Body of pancreas (tissue), 4 donors: ENCODE data around the gene HNRNPK. TPM values are rescaled to one million over a fixed set of nuclear protein-coding genes. Genes with fewer than 3 reads are reported as not detected.
A peak's percentile ranks its signal among the peaks of the same experiment; 100 is the strongest.

ENCODE experiments used
- ATAC-seq: fragments of 150-250 bp; one replicate; pipeline ENCODE4 v1.9.1; 2016
- DNase-seq, 4 donors: peaks; one replicate each; pipeline ENCODE4 v3.0.0-alpha.2; 2019
- H3K27ac ChIP-seq, 4 donors: fragments of 200-600 bp; sonication (generic); 1 replicate in 3 of 4; 2 replicates in 1 of 4; pipeline versions ENCODE4 v1.5.1 to v1.6.1; 2016 to 2019; ENCODE audit warnings: mild to moderate bottlenecking in 1 of 4, mixed read lengths in 1 of 4, moderate library complexity in 1 of 4
- H3K27me3 ChIP-seq, 2 donors: fragments of 200-600 bp; sonication (generic); one replicate each; pipeline ENCODE4 v1.6.0; 2016; ENCODE audit warnings: mild to moderate bottlenecking in 1 of 2
- H3K36me3 ChIP-seq, 2 donors: fragments of 200-600 bp; sonication (generic); replicated peaks in 1 of 2; 2 replicates each; pipeline ENCODE4 v1.5.1; 2016; ENCODE audit warnings: low read depth in 2 of 2; ENCODE audit not compliant: insufficient read depth in 1 of 2
- H3K4me1 ChIP-seq: fragments of 200-600 bp; sonication (generic); one replicate; pipeline ENCODE4 v1.6.0; 2016
- H3K4me3 ChIP-seq, 2 donors: fragments of 200-600 bp; sonication (generic); 1 replicate in 1 of 2; 2 replicates in 1 of 2; pipeline ENCODE4 v1.5.1; 2016 to 2019
- H3K9me3 ChIP-seq, 3 donors: fragments of 200-600 bp; sonication (generic); 1 replicate in 2 of 3; 2 replicates in 1 of 3; pipeline ENCODE4 v1.5.1; 2016
- CTCF ChIP-seq, 7 experiments: fragments of 450-650 bp in 4 of 7; fragments of 200-600 bp in 3 of 7; sonication (generic) in 3 of 7; IDR thresholded peaks; one replicate each; pipeline ENCODE4 v1.5.1; 2016 to 2019; ENCODE audit warnings: antibody characterized with exemption in 7 of 7
- POLR2A ChIP-seq, 3 donors: fragments of 450-650 bp; IDR thresholded peaks; one replicate each; pipeline ENCODE4 v1.6.1; 2016; ENCODE audit warnings: antibody characterized with exemption in 3 of 3, mild to moderate bottlenecking in 2 of 3
- WGBS, 2 donors: methylation state at CpG; one replicate each; pipeline ENCODE4 v1.1.5; 2017; 5-methylcytosine and 5-hydroxymethylcytosine counted together
- intact Hi-C: fragments of 100-400 bp; cut with DNase I; formaldehyde crosslinking; loops from one replicate; pipeline ENCODE4 v1.15.1; 2023
- microRNA-seq, 2 donors: library from miRNA; unstranded; fragments of <30 nt; microRNA quantifications; one replicate each; pipeline ENCODE4, GENCODE V29; 2016; ENCODE audit warnings: borderline number of aligned reads in 2 of 2, borderline replicate concordance in 2 of 2
- small RNA-seq: library from RNA; depleted of rRNA; stranded (forward); fragments of <200 nt; gene quantifications from one replicate; pipeline ENCODE3, GENCODE V24; 2016
- total RNA-seq, 2 donors: library from RNA; depleted of rRNA; stranded (reverse); fragments of >200 nt; gene quantifications; one replicate each; pipeline ENCODE4 v1.1.0, GENCODE V29; 2016

Gene HNRNPK
- total RNA-seq, 2 donors from 2014 or later: 132 to 223 TPM

- TF ChIP-seq POLR2A (IDR thresholded peaks at IDR 0.05) (peak; percentile 73 to 88 (median 81)), CTCF (IDR thresholded peaks at IDR 0.05) (peak in 5 of 7 experiments; percentile 28 to 67 (median 42))
- ATAC-seq (peak; percentile 96), DNase-seq (peak; percentile 99 to 100 (median 99))
- Histone ChIP-seq H3K4me1 (peaks cover 18% of the 10 kb centered on the region), H3K27me3 (no peaks in the 10 kb centered on the region), H3K36me3 (no peaks in the 10 kb centered on the region), H3K9me3 (no peaks in the 10 kb centered on the region), H3K27ac (peak within 1 kb of the TSS; percentile 97 to 100 (median 100)), H3K4me3 (peak within 1 kb of the TSS; percentile 78 to 81)
- intact Hi-C loops: no loop called here
- 0 to 1% methylated on average over 29 to 67 of the region's 92 CpGs for WGBS, 2 donors
Observed at GRCh38 chr9:83920927-83921707, 58.9 kb downstream of the HNRNPK start, which contains the start of gene KIF27. Gene KIF27, minus strand, starts transcription at chr9:83921432. Its CDS starts 5,841 bp downstream, at chr9:83915591.

GRCh38 chr9:83920469-83920926 lies 59.5 kb downstream of the HNRNPK start:
- ATAC-seq (peak; percentile 54), DNase-seq (peak; percentile 70 to 82 (median 76))
- Histone ChIP-seq H3K36me3 (no peaks in the 10 kb centered on the region), H3K9me3 (no peaks in the 10 kb centered on the region), H3K4me1 (peaks cover 18% of the 10 kb centered on the region), H3K27me3 (no peaks in the 10 kb centered on the region), H3K4me3 (peak overlapping the region; percentile 78 to 81), H3K27ac (peak overlapping the region; percentile 97 to 100 (median 100))
- TF ChIP-seq POLR2A (IDR thresholded peaks at IDR 0.05) (peak in 2 of 3 donors; percentile 28 to 65), CTCF (IDR thresholded peaks at IDR 0.05) (peak in 4 of 7 experiments; percentile 20 to 45 (median 44))
- intact Hi-C loops: no loop called here
- 1 to 2% methylated on average over 15 to 16 of the region's 16 CpGs for WGBS, 2 donors

GRCh38 chr9:83919111-83919510 lies 60.9 kb downstream of the HNRNPK start:
- TF ChIP-seq POLR2A (IDR thresholded peaks at IDR 0.05) (no peak), CTCF (IDR thresholded peaks at IDR 0.05) (no peak)
- H3K36me3 ChIP-seq: no peaks in the 10 kb centered on the region
- intact Hi-C loops: no loop called here
- no peak overlapping the region for H3K27ac ChIP-seq
- ATAC-seq (no peak), DNase-seq (no peak)
- WGBS, 2 donors: 90 to 100% methylated on average over 1 of the region's 1 CpG
- no peak overlapping the region for H3K4me3 ChIP-seq
- H3K4me1 ChIP-seq: peaks cover 18% of the 10 kb centered on the region
- H3K9me3 ChIP-seq: no peaks in the 10 kb centered on the region
- H3K27me3 ChIP-seq: no peaks in the 10 kb centered on the region

Small RNA genes lying within 50 kb of the gene (microRNA-seq; reads per million reads assigned to microRNA genes)
- 79.1 to 110 reads per million in 2 donors for gene MIR7-1

Small RNA genes lying within 50 kb of the gene (small RNA-seq; reads per million reads assigned to genes)
- gene RF00019: not detected

Other genes starting within 250 kb of the HNRNPK start
- 1 to 10 TPM; 8.0 to 8.2 TPM for gene GKAP1, start 162.4 kb downstream of the HNRNPK start, total RNA-seq
- gene KIF27, start 58.8 kb downstream of the HNRNPK start, total RNA-seq: 1 to 10 TPM; 6.0 to 6.6 TPM
- 1 to 10 TPM; 3.9 to 4.3 TPM for gene RMI1, start 590 bp upstream of the HNRNPK start, total RNA-seq